HepG2 (cell line): ENCODE measurements around the gene OR10AD1. TPM values are rescaled to one million over a fixed set of nuclear protein-coding genes. Genes with fewer than 3 reads are reported as not detected.

ENCODE experiments used
- KDM6A ChIP-seq: IDR thresholded peaks from 2 replicates; pipeline ENCODE4 v1.6.1; 2016; ENCODE audit warnings: low read depth
- MAZ ChIP-seq, 2 experiments: sonication (generic) in 1 of 2; formaldehyde crosslinking in 1 of 2; IDR thresholded peaks; 2 replicates each; pipeline versions ENCODE4 v1.5.0 to v1.6.1; 2012 to 2020; ENCODE audit warnings: low read depth in 2 of 2, mild to moderate bottlenecking in 2 of 2, borderline replicate concordance in 1 of 2, improper control_type of control experiment in 1 of 2, low read length in 1 of 2, missing genetic modification reagents in 1 of 2, moderate library complexity in 1 of 2
- MED13 ChIP-seq: sonication (generic); formaldehyde crosslinking; IDR thresholded peaks from 2 replicates; pipeline ENCODE4 v1.5.0; 2020; ENCODE audit warnings: missing genetic modification reagents
- RBM22 ChIP-seq: fragments of 200-400 bp; formaldehyde crosslinking; optimal IDR thresholded peaks from 2 replicates; pipeline ENCODE3; 2017; ENCODE audit warnings: mild to moderate bottlenecking, low read length, moderate library complexity
- REXO4 ChIP-seq: sonication (generic); formaldehyde crosslinking; IDR thresholded peaks from 2 replicates; pipeline ENCODE4 v1.8.0; 2022; ENCODE audit warnings: missing genetic modification reagents, mild to moderate bottlenecking, borderline replicate concordance
- ZMYM4 ChIP-seq: sonication (generic); formaldehyde crosslinking; IDR thresholded peaks from 2 replicates; pipeline ENCODE4 v1.8.1; 2023; ENCODE audit warnings: mild to moderate bottlenecking, missing genetic modification reagents
- polyA plus RNA-seq, 8 experiments: library from polyadenylated mRNA; depleted of rRNA in 3 of 8; stranded (reverse) in 7 of 8; unstranded in 1 of 8; fragments of >200 nt; fragmentation: Illumina TruSeq in 4 of 8; extraction: Trizol in 4 of 8; gene quantifications; 2 replicates each; pipeline versions ENCODE4 v1.2.1 to v1.2.3, GENCODE V29; 2011 to 2016; ENCODE audit warnings: low read depth in 4 of 8, missing spikeins in 1 of 8, mixed read lengths in 1 of 8; ENCODE audit not compliant: insufficient read depth in 1 of 8
- total RNA-seq, 5 experiments: library from RNA; depleted of rRNA; stranded (reverse); fragments of >200 nt; fragmentation: Illumina TruSeq; extraction: Trizol; gene quantifications; 2 replicates each; pipeline ENCODE4 v1.2.3, GENCODE V29; 2016; ENCODE audit warnings: low read depth in 1 of 5
- TF ChIP-seq, protein P1 (sequence below): sonication (generic); formaldehyde crosslinking; IDR thresholded peaks from 2 replicates; pipeline ENCODE4 v1.4.0; 2020; ENCODE audit warnings: missing genetic modification reagents
- TF ChIP-seq, protein P2 (sequence below): sonication (generic); formaldehyde crosslinking; IDR thresholded peaks from 2 replicates; pipeline ENCODE4 v1.4.0; 2020; ENCODE audit warnings: missing genetic modification reagents, borderline replicate concordance
- TF ChIP-seq, protein P3 (sequence below): IDR thresholded peaks from 2 replicates; pipeline ENCODE4 v1.6.1; 2018; ENCODE audit warnings: missing genetic modification reagents
- TF ChIP-seq, protein P4 (sequence below): sonication (generic); formaldehyde crosslinking; IDR thresholded peaks from 2 replicates; pipeline ENCODE4 v1.5.0; 2020; ENCODE audit warnings: mild to moderate bottlenecking, missing genetic modification reagents, borderline replicate concordance
- TF ChIP-seq, protein P5 (sequence below): sonication (generic); formaldehyde crosslinking; IDR thresholded peaks from 2 replicates; pipeline ENCODE4 v1.5.1; 2020; ENCODE audit warnings: mild to moderate bottlenecking, moderate library complexity, missing genetic modification reagents
- TF ChIP-seq, protein P6 (sequence below): IDR thresholded peaks from 2 replicates; pipeline ENCODE4 v1.6.1; 2012; ENCODE audit warnings: low read length, improper control_type of control experiment

Gene OR10AD1
- total and polyA plus RNA-seq, 2 of the 13 experiments (the other 11 are each of a cell fraction or from before 2014, with no cell fraction given): not detected

DNA sequence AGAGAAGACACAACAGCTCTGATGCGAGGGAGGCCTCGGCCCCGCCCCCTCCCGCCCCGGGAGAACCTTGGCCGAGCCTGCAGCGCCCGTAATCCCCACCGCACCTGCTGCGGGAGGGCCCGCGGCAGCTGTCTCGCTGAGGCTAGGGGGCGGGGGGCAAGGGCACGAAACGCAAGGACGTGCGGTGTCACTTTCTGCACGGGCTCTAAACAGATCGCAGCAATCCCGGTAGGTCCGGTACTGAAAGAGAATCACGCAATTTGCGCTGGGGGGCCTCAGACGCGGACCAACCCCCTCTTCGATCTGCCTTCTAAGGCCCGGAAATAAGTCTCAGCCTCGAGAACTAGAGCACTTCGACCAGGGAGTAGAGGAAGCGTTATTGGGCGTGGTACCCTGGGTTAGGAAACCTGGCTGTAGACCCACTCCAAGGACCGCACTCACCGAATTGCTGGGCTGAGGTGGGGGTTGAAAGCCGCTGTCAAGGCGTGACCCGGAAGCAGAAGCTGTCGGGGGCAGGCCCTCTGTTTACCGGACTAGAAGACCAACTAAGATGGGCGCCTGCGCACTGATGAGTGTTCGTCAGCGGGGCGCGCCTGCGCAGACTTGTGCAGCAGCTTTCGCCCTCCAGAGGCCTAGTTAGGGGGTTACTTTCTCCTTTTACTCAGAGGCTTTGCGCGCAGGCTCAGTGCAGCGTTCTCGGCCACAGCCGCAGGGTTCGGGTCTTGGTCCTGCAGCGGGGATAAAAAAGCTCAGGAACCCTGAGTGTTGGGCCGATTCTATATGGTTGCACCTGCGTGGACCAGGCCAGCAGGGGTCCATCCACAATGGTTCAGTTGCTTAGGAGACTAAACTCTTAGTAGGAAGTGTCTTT lies 45.8 kb downstream of the OR10AD1 start, which contains the start of gene ASB8 (continued):
- TF ChIP-seq, protein P1, sequence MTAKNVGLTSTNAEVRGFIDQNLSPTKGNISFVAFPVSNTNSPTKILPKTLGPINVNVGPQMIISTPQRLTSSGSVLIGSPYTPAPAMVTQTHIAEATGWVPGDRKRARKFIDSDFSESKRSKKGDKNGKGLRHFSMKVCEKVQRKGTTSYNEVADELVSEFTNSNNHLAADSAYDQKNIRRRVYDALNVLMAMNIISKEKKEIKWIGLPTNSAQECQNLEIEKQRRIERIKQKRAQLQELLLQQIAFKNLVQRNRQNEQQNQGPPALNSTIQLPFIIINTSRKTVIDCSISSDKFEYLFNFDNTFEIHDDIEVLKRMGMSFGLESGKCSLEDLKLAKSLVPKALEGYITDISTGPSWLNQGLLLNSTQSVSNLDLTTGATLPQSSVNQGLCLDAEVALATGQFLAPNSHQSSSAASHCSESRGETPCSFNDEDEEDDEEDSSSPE (CRISPR knock-in tag): no peak
- TF ChIP-seq, protein P2, sequence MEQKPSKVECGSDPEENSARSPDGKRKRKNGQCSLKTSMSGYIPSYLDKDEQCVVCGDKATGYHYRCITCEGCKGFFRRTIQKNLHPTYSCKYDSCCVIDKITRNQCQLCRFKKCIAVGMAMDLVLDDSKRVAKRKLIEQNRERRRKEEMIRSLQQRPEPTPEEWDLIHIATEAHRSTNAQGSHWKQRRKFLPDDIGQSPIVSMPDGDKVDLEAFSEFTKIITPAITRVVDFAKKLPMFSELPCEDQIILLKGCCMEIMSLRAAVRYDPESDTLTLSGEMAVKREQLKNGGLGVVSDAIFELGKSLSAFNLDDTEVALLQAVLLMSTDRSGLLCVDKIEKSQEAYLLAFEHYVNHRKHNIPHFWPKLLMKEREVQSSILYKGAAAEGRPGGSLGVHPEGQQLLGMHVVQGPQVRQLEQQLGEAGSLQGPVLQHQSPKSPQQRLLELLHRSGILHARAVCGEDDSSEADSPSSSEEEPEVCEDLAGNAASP (CRISPR knock-in tag): 0 out of 2 replicates have a peak, but pooled peaks have one; percentile 9
- TF ChIP-seq, protein P3, sequence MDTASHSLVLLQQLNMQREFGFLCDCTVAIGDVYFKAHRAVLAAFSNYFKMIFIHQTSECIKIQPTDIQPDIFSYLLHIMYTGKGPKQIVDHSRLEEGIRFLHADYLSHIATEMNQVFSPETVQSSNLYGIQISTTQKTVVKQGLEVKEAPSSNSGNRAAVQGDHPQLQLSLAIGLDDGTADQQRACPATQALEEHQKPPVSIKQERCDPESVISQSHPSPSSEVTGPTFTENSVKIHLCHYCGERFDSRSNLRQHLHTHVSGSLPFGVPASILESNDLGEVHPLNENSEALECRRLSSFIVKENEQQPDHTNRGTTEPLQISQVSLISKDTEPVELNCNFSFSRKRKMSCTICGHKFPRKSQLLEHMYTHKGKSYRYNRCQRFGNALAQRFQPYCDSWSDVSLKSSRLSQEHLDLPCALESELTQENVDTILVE (CRISPR knock-in tag): no peak; the same call in 1 of the 2 replicates
- no peak for TF ChIP-seq MED13 (CRISPR knock-in tag)
- 0 out of 2 replicates have a peak, but pooled peaks have one; percentile 18 for TF ChIP-seq KDM6A
- TF ChIP-seq MAZ (IDR thresholded peaks at IDR 0.05; ENCODE audit: borderline replicate concordance, low read depth, low read length): peak; percentile 94
- TF ChIP-seq MAZ (CRISPR knock-in tag; IDR thresholded peaks at IDR 0.05; ENCODE audit: low read depth): peak; percentile 66
- TF ChIP-seq REXO4 (CRISPR knock-in tag): no peak
- TF ChIP-seq, protein P4, sequence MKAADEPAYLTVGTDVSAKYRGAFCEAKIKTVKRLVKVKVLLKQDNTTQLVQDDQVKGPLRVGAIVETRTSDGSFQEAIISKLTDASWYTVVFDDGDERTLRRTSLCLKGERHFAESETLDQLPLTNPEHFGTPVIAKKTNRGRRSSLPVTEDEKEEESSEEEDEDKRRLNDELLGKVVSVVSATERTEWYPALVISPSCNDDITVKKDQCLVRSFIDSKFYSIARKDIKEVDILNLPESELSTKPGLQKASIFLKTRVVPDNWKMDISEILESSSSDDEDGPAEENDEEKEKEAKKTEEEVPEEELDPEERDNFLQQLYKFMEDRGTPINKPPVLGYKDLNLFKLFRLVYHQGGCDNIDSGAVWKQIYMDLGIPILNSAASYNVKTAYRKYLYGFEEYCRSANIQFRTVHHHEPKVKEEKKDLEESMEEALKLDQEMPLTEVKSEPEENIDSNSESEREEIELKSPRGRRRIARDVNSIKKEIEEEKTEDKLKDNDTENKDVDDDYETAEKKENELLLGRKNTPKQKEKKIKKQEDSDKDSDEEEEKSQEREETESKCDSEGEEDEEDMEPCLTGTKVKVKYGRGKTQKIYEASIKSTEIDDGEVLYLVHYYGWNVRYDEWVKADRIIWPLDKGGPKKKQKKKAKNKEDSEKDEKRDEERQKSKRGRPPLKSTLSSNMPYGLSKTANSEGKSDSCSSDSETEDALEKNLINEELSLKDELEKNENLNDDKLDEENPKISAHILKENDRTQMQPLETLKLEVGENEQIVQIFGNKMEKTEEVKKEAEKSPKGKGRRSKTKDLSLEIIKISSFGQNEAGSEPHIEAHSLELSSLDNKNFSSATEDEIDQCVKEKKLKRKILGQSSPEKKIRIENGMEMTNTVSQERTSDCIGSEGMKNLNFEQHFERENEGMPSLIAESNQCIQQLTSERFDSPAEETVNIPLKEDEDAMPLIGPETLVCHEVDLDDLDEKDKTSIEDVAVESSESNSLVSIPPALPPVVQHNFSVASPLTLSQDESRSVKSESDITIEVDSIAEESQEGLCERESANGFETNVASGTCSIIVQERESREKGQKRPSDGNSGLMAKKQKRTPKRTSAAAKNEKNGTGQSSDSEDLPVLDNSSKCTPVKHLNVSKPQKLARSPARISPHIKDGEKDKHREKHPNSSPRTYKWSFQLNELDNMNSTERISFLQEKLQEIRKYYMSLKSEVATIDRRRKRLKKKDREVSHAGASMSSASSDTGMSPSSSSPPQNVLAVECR (CRISPR knock-in tag): peak; percentile 93
- TF ChIP-seq ZMYM4 (CRISPR knock-in tag): peak; percentile 85
- TF ChIP-seq, protein P5, sequence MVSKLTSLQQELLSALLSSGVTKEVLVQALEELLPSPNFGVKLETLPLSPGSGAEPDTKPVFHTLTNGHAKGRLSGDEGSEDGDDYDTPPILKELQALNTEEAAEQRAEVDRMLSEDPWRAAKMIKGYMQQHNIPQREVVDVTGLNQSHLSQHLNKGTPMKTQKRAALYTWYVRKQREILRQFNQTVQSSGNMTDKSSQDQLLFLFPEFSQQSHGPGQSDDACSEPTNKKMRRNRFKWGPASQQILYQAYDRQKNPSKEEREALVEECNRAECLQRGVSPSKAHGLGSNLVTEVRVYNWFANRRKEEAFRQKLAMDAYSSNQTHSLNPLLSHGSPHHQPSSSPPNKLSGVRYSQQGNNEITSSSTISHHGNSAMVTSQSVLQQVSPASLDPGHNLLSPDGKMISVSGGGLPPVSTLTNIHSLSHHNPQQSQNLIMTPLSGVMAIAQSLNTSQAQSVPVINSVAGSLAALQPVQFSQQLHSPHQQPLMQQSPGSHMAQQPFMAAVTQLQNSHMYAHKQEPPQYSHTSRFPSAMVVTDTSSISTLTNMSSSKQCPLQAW (CRISPR knock-in tag): peak; percentile 81
- TF ChIP-seq, protein P6, sequence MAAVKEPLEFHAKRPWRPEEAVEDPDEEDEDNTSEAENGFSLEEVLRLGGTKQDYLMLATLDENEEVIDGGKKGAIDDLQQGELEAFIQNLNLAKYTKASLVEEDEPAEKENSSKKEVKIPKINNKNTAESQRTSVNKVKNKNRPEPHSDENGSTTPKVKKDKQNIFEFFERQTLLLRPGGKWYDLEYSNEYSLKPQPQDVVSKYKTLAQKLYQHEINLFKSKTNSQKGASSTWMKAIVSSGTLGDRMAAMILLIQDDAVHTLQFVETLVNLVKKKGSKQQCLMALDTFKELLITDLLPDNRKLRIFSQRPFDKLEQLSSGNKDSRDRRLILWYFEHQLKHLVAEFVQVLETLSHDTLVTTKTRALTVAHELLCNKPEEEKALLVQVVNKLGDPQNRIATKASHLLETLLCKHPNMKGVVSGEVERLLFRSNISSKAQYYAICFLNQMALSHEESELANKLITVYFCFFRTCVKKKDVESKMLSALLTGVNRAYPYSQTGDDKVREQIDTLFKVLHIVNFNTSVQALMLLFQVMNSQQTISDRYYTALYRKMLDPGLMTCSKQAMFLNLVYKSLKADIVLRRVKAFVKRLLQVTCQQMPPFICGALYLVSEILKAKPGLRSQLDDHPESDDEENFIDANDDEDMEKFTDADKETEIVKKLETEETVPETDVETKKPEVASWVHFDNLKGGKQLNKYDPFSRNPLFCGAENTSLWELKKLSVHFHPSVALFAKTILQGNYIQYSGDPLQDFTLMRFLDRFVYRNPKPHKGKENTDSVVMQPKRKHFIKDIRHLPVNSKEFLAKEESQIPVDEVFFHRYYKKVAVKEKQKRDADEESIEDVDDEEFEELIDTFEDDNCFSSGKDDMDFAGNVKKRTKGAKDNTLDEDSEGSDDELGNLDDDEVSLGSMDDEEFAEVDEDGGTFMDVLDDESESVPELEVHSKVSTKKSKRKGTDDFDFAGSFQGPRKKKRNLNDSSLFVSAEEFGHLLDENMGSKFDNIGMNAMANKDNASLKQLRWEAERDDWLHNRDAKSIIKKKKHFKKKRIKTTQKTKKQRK: no peak
- TF ChIP-seq RBM22: no peak
